GM19468 (cell line): ENCODE data around the gene RTCB.
"Not testable (repeated sequence)": the region's sequence is repeated elsewhere in the genome, so short reads cannot be mapped to it uniquely, and the experiment has no call there.

Source experiments
- ATAC-seq: cut with Tn5 transposase; IDR thresholded peaks from one replicate; pipeline ENCODE4 v1.9.1; 2021; ENCODE audit warnings: mild to moderate bottlenecking, moderate library complexity, moderate number of reproducible peaks; ENCODE audit not compliant: unreplicated experiment; ENCODE audit errors: extremely low read depth

Gene RTCB

DNA sequence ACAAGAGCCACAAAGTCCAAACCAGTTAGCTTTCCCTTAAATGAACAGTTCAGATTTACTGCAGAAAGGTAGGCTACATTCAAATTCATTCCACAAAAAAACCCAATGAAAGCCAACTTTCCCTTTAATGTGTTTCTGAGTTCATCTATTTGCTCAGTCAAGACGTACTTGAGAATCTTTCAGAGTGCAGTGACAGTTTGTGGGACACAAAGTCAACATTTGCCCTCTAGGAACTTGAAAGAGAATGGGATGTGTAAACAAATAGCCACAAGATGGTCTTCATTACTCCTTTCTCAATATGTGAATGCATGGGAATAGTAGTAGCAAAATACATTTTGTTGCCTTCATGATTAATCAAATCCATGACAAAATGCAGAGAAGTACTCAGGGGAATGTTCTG is 15.8 kb downstream of the RTCB start:
- ATAC-seq, result no peak

DNA sequence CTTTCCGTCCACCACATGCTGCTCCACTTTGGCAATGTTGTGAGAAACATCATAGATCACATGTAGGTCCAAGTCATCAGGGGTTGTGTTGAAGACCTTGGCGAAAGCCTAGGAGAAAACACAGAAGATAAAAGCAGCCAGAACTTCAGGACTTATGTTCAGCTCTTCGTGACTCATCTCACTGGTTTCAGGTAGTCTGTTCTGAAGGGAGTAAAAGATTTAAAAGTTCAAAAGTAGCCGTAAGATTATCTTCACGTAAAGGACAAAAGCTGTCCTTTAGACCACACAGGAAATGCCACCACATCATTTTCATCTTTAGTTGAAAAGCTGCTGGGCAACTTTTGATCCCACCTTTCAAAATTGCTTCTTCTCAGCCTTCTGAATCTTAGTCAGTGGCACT is 16.9 kb downstream of the RTCB start:
- no peak for ATAC-seq

DNA sequence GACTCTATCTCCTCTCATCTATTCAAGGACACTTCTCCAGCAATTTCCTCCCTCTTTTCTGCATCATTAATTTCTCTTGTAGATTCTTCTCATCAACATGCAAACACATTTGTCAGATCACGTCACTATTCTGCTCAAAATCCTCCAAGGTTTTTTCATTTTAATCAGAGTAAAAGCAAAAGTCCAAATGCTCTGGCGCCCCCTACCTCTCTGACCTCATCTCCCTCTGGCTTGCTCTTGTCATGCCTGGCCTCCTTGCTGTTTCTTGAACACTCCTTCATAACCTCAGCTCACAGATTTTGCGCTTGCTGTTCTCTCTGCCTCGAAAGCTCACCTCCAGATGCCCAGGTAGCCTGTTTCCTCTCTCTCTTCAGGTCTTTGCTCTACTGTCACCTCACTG is 22.4 kb downstream of the RTCB start:
- ATAC-seq, result no peak

DNA sequence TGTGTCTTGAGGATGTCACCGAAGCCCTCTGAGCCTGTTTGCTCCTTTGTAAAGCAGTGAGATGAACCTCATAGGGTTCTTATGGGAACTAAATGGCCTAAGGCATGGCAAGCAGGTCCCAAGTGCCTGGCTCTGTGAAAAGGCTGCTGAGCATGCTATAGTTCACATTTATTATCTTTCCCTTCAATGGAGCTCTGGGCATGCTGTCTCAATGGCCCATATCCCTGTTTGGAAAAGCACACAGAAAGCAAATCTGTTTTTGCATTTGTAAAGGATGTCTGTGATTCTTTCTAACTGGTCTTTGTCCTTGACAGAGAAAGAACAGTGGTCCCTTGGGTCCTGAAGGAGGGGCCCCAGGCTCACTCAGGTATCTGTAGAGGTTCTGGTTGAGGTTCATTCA is 26.4 kb downstream of the RTCB start:
- ATAC-seq, result no peak

DNA sequence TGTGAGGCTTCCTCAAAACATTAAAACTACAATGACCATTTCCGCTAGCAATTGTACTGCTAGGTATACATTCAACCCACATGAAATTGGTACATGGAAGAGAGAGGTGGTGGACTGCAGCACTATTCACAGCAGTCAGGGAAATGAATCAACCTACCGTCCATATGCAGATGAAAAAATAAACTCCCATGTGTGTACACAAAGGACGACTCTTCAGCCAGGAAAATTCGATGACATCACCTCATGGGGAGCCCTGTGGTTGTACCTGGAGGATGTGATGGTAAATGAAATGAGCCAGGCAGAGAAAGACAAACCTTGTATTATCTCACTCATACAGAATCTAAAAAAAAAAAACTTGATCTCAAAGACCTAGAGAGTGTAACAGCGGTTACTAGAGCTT is 31.1 kb downstream of the RTCB start:
- no peak for ATAC-seq

DNA sequence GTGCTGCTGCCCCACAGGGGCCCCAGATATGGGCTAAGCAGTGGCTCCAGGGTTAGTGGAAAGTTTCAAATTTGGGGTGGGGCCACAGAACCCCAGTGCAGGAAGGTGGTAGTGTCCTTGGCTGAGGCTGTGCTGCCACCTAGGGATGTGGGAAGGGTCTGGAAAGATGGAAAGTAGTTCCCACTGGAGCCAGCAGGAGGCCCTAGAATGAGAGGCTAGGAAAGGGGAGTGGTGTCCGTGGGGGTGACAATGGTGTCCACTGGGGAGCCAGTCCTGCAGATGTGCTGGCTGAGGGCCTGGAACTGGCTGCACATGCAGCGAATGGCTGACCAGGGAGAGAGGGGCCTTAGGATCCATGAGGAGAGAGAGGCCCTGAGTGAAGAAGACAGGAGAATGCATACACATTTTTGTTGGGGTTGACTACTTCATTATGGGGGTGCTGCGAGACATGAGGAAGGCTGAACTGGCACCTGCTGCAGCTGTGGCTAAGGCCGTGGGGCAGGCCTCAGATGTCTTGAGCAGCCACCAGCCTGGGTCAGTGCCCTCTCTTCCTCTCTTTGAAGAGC is 33.3 kb downstream of the RTCB start:
- ATAC-seq, result no peak

DNA sequence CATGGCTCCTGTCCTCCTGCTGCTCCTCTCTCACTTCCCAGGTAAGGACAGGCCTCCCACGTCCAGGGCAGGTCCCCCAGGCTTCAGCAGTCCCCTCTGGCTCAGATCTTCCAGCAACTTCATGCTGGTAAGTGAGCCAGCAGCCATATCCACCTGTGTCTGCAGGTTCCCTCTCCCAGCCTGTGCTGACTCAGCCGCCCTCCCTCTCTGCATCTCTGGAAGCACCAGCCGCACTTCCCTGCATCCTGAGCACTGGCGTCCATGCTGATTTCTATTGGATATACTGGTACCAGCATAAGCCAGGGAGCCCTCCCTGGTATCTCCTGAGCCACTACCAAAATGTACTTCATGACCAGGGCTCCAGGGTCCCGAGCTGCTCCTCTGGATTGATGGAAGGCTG is 35.4 kb downstream of the RTCB start:
- no peak for ATAC-seq

DNA sequence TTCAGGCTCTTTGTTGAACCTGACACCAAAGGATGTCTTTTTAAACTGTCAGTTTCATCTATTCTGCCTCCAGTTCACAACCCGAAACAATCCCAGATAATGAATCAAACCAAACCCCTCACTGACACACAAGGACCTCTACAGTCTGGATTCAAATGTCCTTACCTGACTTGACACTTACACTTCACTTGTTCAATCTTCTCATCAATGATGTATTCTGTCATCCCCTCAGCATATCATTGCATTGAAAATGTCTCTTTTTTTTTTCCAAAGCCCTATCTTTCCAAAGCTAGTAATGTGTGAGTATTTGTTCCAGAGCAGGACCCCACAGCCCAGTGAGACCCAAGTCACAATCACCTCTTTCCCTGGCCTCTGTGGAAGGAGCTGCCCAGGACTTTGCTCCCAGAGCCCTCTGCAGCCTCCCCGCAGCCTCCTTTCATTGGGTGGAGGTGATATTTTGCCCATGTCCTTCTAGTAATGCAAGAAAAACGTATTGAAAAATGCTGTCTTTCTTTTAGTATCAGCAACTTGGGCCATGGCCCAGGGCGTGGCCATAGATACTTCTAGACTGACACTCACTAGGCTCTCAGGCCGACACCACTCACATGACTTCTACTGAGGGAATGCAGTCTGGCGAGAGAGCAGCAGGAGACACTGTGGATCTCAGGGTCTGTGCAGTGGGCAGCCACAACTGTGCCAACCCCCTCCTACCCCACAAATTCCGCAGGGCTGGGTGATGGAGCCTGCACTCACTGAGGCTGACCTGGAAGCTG is 36.2 kb downstream of the RTCB start:
- no peak for ATAC-seq

DNA sequence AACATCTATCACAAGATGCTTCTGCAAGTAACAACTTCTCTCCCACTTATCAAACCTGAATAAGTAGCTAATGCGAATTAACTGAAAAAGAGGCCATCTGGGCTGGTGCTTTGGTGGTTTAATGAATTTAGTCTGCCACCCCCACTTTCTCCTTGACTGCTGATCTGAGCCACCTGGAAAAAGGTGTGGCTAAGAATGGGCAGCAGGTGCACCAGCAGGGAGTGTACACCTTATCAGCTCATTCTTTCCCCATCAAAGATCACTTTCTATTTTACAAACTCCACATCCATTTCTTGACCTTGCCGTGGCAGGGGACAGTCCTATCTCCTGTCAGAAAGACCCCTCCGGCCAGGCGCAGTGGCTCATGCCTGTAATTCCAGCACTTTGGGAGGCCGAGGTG is 47.8 kb downstream of the RTCB start:
- no peak for ATAC-seq

DNA sequence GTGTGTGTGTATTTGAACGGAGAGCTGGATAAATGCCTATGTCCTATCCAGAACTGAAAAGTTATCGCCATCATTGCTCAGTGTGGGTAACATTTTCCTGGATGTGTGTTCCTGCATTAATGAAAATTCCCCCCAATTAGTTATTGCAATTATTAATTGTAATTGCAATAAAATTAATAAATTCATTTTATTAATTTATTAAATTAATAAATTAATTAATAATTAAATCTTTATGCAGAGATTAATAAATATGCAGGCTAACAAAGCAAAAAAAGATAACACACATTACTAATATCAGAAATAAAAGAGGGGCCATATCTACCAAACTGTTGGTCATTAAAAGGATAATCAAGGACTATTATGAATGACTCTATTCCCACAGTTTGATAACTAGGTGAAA is 50.8 kb downstream of the RTCB start:
- ATAC-seq, result no peak

DNA sequence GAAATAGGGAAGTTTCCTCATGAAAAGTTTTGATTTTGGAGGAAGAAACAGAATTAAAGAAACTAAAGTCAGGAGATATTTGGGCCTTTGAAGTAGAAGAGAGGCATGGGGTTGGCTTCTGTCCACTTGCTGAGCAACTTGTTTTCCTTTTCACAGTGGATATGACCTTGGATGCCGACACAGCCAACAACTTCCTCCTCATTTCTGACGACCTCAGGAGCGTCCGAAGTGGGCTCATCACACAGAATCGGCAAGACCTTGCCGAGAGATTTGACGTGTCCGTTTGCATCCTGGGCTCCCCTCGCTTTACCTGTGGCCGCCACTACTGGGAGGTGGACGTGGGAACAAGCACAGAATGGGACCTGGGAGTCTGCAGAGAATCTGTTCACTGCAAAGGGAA is 52.0 kb downstream of the RTCB start:
- ATAC-seq, result not testable (repeated sequence)

DNA sequence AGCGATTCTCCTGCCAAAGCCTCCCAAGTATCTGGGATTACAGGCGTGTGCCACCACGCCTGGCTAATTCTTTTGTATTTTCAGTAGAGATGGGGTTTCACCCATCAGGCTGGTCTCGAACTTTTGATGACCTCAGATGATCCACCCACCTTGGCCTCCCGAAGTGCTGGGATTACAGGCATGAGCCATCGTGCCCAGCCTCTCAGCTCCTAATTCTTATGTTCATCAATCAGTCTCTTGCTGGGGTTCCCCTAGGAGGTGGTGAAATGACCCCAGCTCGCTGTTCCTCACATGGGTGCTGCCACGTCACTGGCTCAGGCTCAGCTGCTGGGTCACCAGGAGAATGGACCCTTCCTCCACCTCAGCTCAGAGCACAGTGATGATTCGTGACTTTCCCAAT is 54.5 kb downstream of the RTCB start, which contains the start of gene RFPL3:
TSS of gene RFPL3 (plus strand) at position 301 of the 400 bp plus-strand sequence. CDS start 205 bp downstream, outside the sequence.
- not testable (repeated sequence) for ATAC-seq

DNA sequence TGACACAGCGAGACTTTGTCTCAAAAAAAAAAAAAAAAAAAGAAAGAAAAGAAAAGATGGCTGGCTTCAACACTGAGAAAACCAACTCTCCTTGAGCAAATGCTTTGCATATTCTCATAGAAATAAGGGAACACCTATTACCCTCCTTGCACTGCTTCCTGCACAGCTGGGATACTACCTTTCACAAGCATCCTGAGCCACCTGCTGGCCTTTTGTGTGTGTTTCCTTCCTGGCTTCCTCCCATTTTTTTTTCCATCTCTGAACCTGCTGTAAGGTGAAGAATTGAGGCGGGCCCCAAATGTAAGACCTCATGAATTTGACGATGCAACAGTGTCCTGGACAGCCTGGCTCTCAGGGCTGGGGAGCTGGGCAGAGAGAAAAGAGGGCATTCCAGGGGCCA is 56.3 kb downstream of the RTCB start:
- no peak for ATAC-seq

DNA sequence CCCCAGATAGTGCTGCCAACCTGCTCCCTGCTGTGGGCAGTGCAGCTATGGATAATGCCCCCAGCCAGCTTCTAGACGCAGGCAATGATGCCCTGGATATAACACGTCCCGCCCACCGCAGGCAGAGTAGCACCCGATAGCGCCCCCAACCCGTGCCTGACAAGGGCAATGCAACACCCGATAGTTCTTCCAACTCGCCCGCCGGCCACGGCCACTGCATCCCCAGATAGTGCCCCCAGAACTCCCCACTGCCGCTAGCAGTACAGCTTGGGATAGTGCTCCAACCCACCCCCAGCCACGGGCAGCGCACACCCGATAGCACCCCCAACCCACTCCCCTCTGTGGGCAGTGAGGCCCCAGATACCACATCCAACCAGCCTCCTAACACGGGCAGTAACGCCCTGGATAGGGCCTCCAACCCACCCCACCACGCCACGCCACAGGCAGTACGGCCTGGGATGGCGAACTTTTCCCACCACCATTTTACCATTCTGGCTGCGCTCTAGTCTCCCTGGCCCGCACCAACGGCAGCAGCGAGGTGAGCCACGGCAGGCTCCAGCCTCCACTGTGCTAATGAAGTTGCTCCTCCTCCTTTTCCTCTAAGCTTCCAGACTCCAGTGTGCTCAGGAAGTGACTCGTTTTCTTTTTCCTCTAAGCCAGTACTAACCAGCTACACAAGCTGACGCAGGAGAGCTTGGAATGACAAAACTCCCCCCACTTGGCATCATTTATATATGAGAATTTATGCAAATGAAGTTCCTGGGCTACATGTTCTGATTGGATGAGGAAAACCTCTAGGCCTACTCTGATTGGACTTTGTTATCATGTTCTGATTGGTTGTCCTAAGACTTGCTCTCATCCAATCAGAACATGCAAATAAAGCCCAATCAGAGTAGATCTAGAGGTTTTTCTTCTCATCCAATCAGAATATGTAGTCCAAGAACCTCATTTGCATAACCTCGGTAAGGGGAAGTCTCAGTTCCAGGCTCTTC is 57.4 kb downstream of the RTCB start:
- no peak for ATAC-seq

DNA sequence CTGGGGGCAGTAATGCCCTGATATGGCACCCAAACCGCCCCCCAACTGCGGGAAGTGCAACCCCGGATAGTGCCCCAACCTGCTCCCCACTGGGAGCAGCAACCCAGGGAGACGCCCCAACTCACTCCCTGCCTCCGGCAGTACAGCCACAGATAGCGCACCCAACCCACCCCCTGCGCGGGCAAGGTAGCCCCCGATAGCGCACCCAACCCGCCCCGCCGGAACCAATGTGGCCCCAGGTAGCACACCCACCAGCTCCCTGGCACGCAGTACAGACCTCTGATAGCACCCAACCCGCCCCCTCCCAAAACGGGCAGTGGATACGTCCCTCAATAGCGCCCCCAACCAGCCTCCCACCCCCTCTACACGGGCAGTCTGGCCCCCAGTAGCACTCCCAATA is 58.2 kb downstream of the RTCB start:
- ATAC-seq, result no peak

DNA sequence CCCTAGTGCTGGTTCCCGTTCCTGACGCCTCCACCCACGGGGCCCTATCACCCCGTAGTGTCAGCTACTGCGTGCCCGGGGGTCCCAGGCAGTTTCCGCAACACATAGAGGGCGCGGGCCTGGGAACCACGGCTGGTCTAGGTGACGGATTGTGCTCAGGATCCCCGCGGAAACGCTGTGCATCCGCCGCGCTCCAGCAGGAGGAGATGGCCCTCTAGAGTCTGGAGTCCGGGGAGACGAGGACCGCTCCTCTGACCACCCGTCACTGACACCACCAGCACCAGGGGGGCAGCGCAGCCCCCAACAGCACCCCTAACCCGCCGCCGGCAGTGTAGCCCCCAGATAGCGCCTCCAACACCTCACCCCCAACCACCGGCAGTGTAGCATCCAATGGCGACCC is 58.8 kb downstream of the RTCB start:
- no peak for ATAC-seq

DNA sequence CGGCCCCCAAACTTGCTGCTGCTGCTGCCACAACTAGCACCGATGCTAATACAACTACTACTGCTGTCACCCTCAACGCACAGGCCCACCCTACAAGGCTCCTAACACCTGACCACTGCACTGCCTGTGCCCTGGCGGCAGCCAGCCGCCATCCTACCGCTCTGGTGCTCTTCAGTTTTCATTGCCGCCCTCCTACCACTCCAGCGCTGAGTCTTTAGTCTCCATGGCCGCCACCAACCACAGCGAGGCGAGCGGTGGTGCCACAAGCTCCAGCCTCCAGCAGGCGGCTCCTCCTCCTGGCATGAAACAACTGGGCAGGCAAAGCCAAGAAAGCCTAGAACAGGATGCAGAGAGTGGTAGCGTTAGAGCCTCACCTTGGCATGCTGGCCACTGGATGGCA is 59.4 kb downstream of the RTCB start:
- ATAC-seq, result no peak

DNA sequence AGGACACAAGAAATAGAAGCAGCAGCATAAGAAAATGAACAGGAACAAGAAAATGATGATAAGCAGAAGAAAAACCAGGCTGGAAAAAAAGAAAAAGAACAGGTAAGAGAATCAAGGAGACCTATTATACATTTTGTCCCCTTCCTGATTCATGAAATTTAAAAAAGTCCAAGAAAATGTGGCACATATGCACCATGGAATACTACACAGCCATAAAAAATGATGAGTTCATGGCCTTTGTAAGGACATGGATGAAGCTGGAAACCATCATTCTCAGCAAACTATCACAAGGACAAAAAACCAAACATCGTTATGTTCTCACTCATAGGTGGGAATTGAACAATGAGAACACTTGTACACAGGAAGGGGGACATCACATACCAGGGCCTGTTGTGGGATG is 60.2 kb downstream of the RTCB start:
- not testable (repeated sequence) for ATAC-seq

DNA sequence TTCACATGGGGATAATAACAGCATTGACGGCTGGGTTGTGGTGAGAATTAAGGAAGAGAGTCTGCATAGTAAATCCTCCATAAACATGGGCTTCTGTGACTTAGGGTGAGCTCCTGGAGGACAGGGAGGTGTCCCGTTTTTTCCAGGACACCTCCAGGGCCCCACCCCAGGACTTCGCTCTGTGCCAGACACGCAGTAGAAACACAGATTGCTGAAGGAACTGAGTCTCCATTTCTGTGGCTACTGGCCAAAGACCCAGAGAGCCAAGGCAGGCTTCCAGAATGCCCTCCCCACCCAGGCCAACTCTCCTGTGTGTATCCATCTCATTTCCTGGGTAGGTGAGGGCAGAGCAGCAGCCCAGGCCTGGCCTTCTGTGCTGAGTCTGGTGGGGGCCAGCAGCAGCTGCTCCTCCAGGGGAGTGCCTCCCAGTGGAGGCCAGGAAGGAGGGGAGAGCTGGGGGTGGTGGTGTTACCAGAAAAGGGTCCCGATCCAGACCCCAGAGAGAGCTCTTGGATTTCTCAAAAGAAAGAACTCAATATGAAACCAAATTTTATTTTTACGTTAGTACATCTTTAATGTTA is 63.9 kb downstream of the RTCB start:
- ATAC-seq, result no peak

DNA sequence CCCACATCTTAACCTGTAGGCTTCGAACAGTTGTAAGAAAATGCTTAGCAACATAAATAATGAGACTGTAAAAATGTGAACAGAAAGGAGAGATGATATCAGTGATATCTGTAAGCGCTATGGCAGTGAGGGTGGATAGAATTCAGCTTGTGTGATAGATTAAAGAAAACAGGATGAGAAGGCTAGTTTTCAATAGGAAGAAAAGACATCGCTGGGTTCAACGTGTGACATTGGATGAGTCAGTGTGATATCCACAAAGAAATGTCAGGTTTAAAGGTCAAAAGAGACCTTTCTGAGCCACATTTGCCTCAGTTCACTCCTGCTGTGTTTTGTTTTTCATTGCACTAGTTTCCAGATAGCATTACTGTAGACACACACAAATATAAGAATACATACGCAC is 68.1 kb downstream of the RTCB start:
- ATAC-seq, result no peak

DNA sequence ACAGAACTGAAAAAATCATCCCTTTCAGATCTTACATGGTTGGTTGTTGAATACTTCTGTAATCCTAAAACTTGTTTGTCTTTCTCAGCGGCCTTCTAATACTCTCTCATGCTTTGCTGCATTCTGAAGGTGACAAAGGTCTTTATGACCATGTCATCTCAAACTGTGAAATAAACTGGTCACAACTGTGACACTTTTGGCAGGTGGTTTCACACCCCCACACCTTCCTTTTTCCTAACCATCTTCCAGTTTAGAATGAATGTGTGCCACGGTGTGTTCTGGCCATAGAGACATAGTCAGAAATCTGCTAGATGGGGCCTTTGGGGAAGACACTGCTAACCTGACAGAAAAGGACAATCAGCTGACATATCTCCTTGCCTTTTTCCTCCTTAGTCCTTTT is 69.1 kb downstream of the RTCB start:
- ATAC-seq, result no peak
